Stimulated activated naive CD8-positive, alpha-beta T cell treated with anti-CD3 and anti-CD28 coated beads, Interleukin-15, Interleukin-2, amounts not matched to agents 100 ng/mL and 50 ng/mL, for 24 hours (primary cell): ENCODE results near the gene ITSN1.
"Not testable (repeated sequence)": the region's sequence is repeated elsewhere in the genome, so short reads cannot be mapped to it uniquely, and the experiment has no call there.

ENCODE experiments used
- H3K27ac Mint-ChIP-seq: one replicate; pipeline ENCODE4 v1.8.0; 2021; ENCODE audit warnings: mild to moderate bottlenecking, mixed read lengths
- H3K27me3 Mint-ChIP-seq: one replicate; pipeline ENCODE4 v1.8.0; 2021; ENCODE audit warnings: mixed read lengths
- H3K36me3 Mint-ChIP-seq: one replicate; pipeline ENCODE4 v1.8.0; 2021; ENCODE audit warnings: low read depth, mixed read lengths
- H3K4me1 Mint-ChIP-seq: one replicate; pipeline ENCODE4 v1.8.0; 2021; ENCODE audit warnings: low read depth, mixed read lengths
- H3K4me3 Mint-ChIP-seq: one replicate; pipeline ENCODE4 v1.8.0; 2021; ENCODE audit warnings: mild to moderate bottlenecking, mixed read lengths
- H3K9me3 Mint-ChIP-seq: one replicate; pipeline ENCODE4 v1.8.0; 2021; ENCODE audit warnings: mixed read lengths

ITSN1 gene

GRCh38 chr21:33775100-33775828, 133.0 kb downstream of the ITSN1 start:
- Mint-ChIP-seq H3K4me1 (no peaks in the 10 kb centered on the region), H3K4me3 (no peak overlapping the region), H3K27me3 (no peaks in the 10 kb centered on the region), H3K36me3 (peaks cover 9% of the 10 kb centered on the region), H3K9me3 (peaks cover 9% of the 10 kb centered on the region), H3K27ac (no peak overlapping the region)

- Mint-ChIP-seq H3K36me3 (peaks cover 14% of the 10 kb centered on the region), H3K4me3 (no peak overlapping the region), H3K4me1 (no peaks in the 10 kb centered on the region), H3K9me3 (peaks cover 9% of the 10 kb centered on the region), H3K27ac (no peak overlapping the region), H3K27me3 (no peaks in the 10 kb centered on the region)
Observed at GRCh38 chr21:33780631-33781030, 138.3 kb downstream of the ITSN1 start.

GRCh38 chr21:33781121-33781520, 138.8 kb downstream of the ITSN1 start:
- Mint-ChIP-seq H3K9me3 (peaks cover 9% of the 10 kb centered on the region), H3K36me3 (peaks cover 14% of the 10 kb centered on the region), H3K4me1 (no peaks in the 10 kb centered on the region), H3K27ac (no peak overlapping the region), H3K27me3 (no peaks in the 10 kb centered on the region), H3K4me3 (no peak overlapping the region)

- no peaks in the 10 kb centered on the region for H3K4me1 Mint-ChIP-seq
- H3K4me3 Mint-ChIP-seq = no peak overlapping the region
- no peak overlapping the region for H3K27ac Mint-ChIP-seq
- peaks cover 9% of the 10 kb centered on the region for H3K9me3 Mint-ChIP-seq
- no peaks in the 10 kb centered on the region for H3K27me3 Mint-ChIP-seq
- peaks cover 14% of the 10 kb centered on the region for H3K36me3 Mint-ChIP-seq
Observed at GRCh38 chr21:33783187-33783979, 141.1 kb downstream of the ITSN1 start.

GRCh38 chr21:33787431-33787830, 145.1 kb downstream of the ITSN1 start:
- Mint-ChIP-seq H3K4me3 (no peak overlapping the region), H3K27ac (no peak overlapping the region)

GRCh38 chr21:33788438-33788837, 146.1 kb downstream of the ITSN1 start:
- not testable (repeated sequence) for H3K9me3 Mint-ChIP-seq, H3K36me3 Mint-ChIP-seq, H3K27me3 Mint-ChIP-seq, H3K27ac Mint-ChIP-seq, H3K4me3 Mint-ChIP-seq, H3K4me1 Mint-ChIP-seq

More at GRCh38 chr21:33787431-33787830, 145.1 kb downstream of the ITSN1 start:
- Mint-ChIP-seq H3K27me3 (peaks cover under 1% of the 10 kb centered on the region), H3K4me1 (no peaks in the 10 kb centered on the region), H3K9me3 (no peaks in the 10 kb centered on the region), H3K36me3 (no peaks in the 10 kb centered on the region)

- Mint-ChIP-seq H3K27me3 (peaks cover 4% of the 10 kb centered on the region), H3K36me3 (no peaks in the 10 kb centered on the region), H3K27ac (no peak overlapping the region), H3K9me3 (no peaks in the 10 kb centered on the region), H3K4me1 (no peaks in the 10 kb centered on the region), H3K4me3 (no peak overlapping the region)
Observed at GRCh38 chr21:33789697-33790096, 147.4 kb downstream of the ITSN1 start.

- H3K36me3 Mint-ChIP-seq = no peaks in the 10 kb centered on the region
- H3K4me3 Mint-ChIP-seq = no peak overlapping the region
- H3K27ac Mint-ChIP-seq = no peak overlapping the region
- H3K9me3 Mint-ChIP-seq = no peaks in the 10 kb centered on the region
- H3K4me1 Mint-ChIP-seq = no peaks in the 10 kb centered on the region
- peaks cover 4% of the 10 kb centered on the region for H3K27me3 Mint-ChIP-seq
Observed at GRCh38 chr21:33791073-33791472, 148.8 kb downstream of the ITSN1 start.

GRCh38 chr21:33794596-33794995, 152.3 kb downstream of the ITSN1 start:
- H3K27ac Mint-ChIP-seq = no peak overlapping the region
- H3K4me3 Mint-ChIP-seq = no peak overlapping the region
- H3K9me3 Mint-ChIP-seq = no peaks in the 10 kb centered on the region
- H3K27me3 Mint-ChIP-seq = peaks cover 4% of the 10 kb centered on the region
- peaks cover 4% of the 10 kb centered on the region for H3K36me3 Mint-ChIP-seq
- no peaks in the 10 kb centered on the region for H3K4me1 Mint-ChIP-seq

- Mint-ChIP-seq H3K36me3 (peaks cover 4% of the 10 kb centered on the region), H3K4me1 (no peaks in the 10 kb centered on the region), H3K9me3 (no peaks in the 10 kb centered on the region), H3K27ac (no peak overlapping the region), H3K4me3 (no peak overlapping the region), H3K27me3 (peaks cover 2% of the 10 kb centered on the region)
Observed at GRCh38 chr21:33797565-33797964, 155.3 kb downstream of the ITSN1 start.

- Mint-ChIP-seq H3K9me3 (no peaks in the 10 kb centered on the region), H3K27ac (no peak overlapping the region), H3K4me1 (no peaks in the 10 kb centered on the region), H3K36me3 (peaks cover 4% of the 10 kb centered on the region), H3K4me3 (no peak overlapping the region), H3K27me3 (no peaks in the 10 kb centered on the region)
Observed at GRCh38 chr21:33799378-33800090, 157.2 kb downstream of the ITSN1 start.

GRCh38 chr21:33800753-33801423, 158.6 kb downstream of the ITSN1 start:
- H3K36me3 Mint-ChIP-seq = peaks cover 4% of the 10 kb centered on the region
- H3K27ac Mint-ChIP-seq = no peak overlapping the region
- H3K4me3 Mint-ChIP-seq = no peak overlapping the region
- no peaks in the 10 kb centered on the region for H3K4me1 Mint-ChIP-seq
- H3K27me3 Mint-ChIP-seq = no peaks in the 10 kb centered on the region
- no peaks in the 10 kb centered on the region for H3K9me3 Mint-ChIP-seq

GRCh38 chr21:33801424-33802405, 159.4 kb downstream of the ITSN1 start:
- Mint-ChIP-seq H3K9me3 (no peaks in the 10 kb centered on the region), H3K27me3 (no peaks in the 10 kb centered on the region), H3K36me3 (peaks cover 4% of the 10 kb centered on the region), H3K4me1 (no peaks in the 10 kb centered on the region), H3K4me3 (no peak overlapping the region), H3K27ac (no peak overlapping the region)

- Mint-ChIP-seq H3K27ac (no peak overlapping the region), H3K4me1 (no peaks in the 10 kb centered on the region), H3K9me3 (no peaks in the 10 kb centered on the region), H3K27me3 (no peaks in the 10 kb centered on the region), H3K4me3 (no peak overlapping the region), H3K36me3 (peaks cover 4% of the 10 kb centered on the region)
Observed at GRCh38 chr21:33802481-33802880, 160.2 kb downstream of the ITSN1 start.
